ENCODE data around the gene MGAT3. TPM values are rescaled to one million over a fixed set of nuclear protein-coding genes. Genes with fewer than 3 reads are reported as not detected.
A peak's percentile ranks its signal among the peaks of the same experiment; 100 is the strongest.

Gene MGAT3
- polyA plus RNA-seq, 3 donors = 0.03 TPM; not detected in 2

DNA sequence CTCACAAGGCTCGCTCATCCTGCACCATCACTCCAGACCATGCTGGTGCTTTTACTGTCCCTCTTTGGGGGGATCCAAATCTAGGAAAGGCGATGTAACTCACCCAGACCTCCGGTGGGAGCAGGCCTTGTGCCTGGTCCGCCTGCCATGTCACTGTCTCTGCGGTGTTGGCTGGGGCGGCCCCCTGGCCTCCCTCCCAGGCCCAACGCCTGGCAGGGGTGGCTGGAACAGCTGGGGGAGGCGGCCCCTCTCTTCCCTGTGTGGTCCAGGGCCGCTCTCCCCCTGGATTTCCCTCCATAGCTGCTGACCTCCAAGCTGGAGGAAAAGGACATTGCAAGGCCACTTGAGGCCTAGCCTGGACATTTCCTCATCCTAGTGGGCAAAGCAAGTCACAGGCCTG is 11.1 kb upstream of the MGAT3 start:
- peaks cover 9% of the 10 kb centered on the region for H3K4me1 Mint-ChIP-seq
- Histone ChIP-seq H3K4me3 (replicated peaks in 1 of 3; ENCODE audit: low read depth in 2 of 3, low read length in 3 of 3) (no peak overlapping the region), H3K9me3 (replicated peaks in 1 of 2; ENCODE audit: control insufficient read depth in 1 of 2, insufficient read depth in 1 of 2, low read length in 2 of 2) (no peaks in the 10 kb centered on the region), H3K36me3 (replicated peaks in 1 of 2; ENCODE audit: control insufficient read depth in 1 of 2, insufficient read depth in 2 of 2, low read length in 2 of 2) (no peaks in the 10 kb centered on the region), H3K27ac (ENCODE audit: low read depth in 1 of 2, low read length in 2 of 2) (no peak overlapping the region), H4K20me1 (ENCODE audit: insufficient read depth, low read length) (no peaks in the 10 kb centered on the region), H3K27me3 (ENCODE audit: control insufficient read depth in 2 of 2, insufficient read depth in 2 of 2, low read length in 2 of 2) (peaks cover 0 to 21% of the 10 kb centered on the region in 2 donors), H2AFZ (ENCODE audit: insufficient read depth, low read depth, low read length, poor library complexity, severe bottlenecking) (no peak overlapping the region), H3K4me2 (replicated peaks; ENCODE audit: extremely low read depth, low read length, poor library complexity, severe bottlenecking) (no peak overlapping the region), H3K79me2 (ENCODE audit: insufficient read depth, low read length) (no peaks in the 10 kb centered on the region), H3K4me1 (ENCODE audit: control insufficient read depth in 1 of 2, insufficient read depth in 2 of 2, low read length in 2 of 2) (peaks cover 9 to 12% of the 10 kb centered on the region in 2 donors), H3K9ac (ENCODE audit: insufficient read depth, low read length, poor library complexity, severe bottlenecking) (no peak overlapping the region)
- WGBS (ENCODE audit: insufficient coverage) = 98% methylated on average over 8 of the region's 9 CpGs
- H3K36me3 Mint-ChIP-seq = peaks cover 0 to 3% of the 10 kb centered on the region in 2 donors
- H3K27me3 Mint-ChIP-seq (ENCODE audit: low read depth in 3 of 3) = peaks cover 17 to 22% (median 22%) of the 10 kb centered on the region in 3 donors
- peaks cover 0 to 8% (median 0%) of the 10 kb centered on the region in 7 donors for H3K9me3 Mint-ChIP-seq
- DNase-seq = no peak
- H3K4me3 Mint-ChIP-seq = no peak overlapping the region
- intact Hi-C loops (cut with micrococcal nuclease) = loop anchor here in 1 of 2 donors (10.0 kb wide), 1 partner anchor 51 kb away; the partner anchor contains the start of gene TAB1
- no peak for TF ChIP-seq CTCF (IDR thresholded peaks at IDR 0.05)
- H3K27ac Mint-ChIP-seq = no peak overlapping the region

DNA sequence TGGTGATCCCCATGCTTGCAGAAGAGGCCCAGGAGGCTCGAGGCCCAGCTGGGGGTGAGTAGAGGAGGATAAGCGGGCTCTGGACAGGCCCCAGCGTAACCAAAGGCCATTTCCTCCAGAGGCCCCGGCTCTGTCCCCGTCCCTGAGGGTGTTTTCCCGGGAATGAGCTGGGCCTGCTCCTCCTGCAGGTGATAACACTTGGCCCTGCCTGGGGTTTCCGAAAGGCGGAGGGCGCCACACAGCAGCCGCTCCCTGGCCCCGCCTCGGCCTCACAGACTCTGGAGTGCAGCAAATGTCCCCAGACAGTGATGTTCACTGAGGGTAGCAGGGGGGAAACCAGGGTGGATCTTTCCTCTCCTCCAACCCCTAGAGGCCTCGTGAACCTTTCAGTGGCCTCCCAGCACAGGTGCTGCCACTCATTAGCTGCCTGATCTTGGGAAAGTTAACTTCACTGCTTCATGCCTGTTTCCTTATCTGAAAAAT is 10.5 kb upstream of the MGAT3 start:
- no peaks in the 10 kb centered on the region for H3K9me3 ChIP-seq (replicated peaks in 1 of 2; ENCODE audit: control insufficient read depth in 1 of 2, insufficient read depth in 1 of 2, low read length in 2 of 2)
- no peak for TF ChIP-seq CTCF (IDR thresholded peaks at IDR 0.05)
- H3K27ac ChIP-seq (ENCODE audit: low read depth in 1 of 2, low read length in 2 of 2) = no peak overlapping the region
- intact Hi-C loops (cut with micrococcal nuclease) = loop anchor here in 1 of 2 donors (10.0 kb wide), 1 partner anchor 51 kb away; the partner anchor contains the start of gene TAB1
- no peaks in the 10 kb centered on the region for H3K79me2 ChIP-seq (ENCODE audit: insufficient read depth, low read length)
- H3K9ac ChIP-seq (ENCODE audit: insufficient read depth, low read length, poor library complexity, severe bottlenecking) = no peak overlapping the region
- peak overlapping the region in 1 of 2 donors; percentile 69 for H3K4me3 Mint-ChIP-seq
- peaks cover 0 to 21% of the 10 kb centered on the region in 2 donors for H3K27me3 ChIP-seq (ENCODE audit: control insufficient read depth in 2 of 2, insufficient read depth in 2 of 2, low read length in 2 of 2)
- H3K9me3 Mint-ChIP-seq = peaks cover 0 to 8% (median 0%) of the 10 kb centered on the region in 7 donors
- H3K4me1 Mint-ChIP-seq = peaks cover 9% of the 10 kb centered on the region
- H3K4me1 ChIP-seq (ENCODE audit: control insufficient read depth in 1 of 2, insufficient read depth in 2 of 2, low read length in 2 of 2) = peaks cover 9 to 12% of the 10 kb centered on the region in 2 donors
- DNase-seq = no peak
- H3K27ac Mint-ChIP-seq = peak overlapping the region in 1 of 7 donors; percentile 71
- no peaks in the 10 kb centered on the region for H4K20me1 ChIP-seq (ENCODE audit: insufficient read depth, low read length)
- no peak overlapping the region for H3K4me2 ChIP-seq (replicated peaks; ENCODE audit: extremely low read depth, low read length, poor library complexity, severe bottlenecking)
- peaks cover 0 to 3% of the 10 kb centered on the region in 2 donors for H3K36me3 Mint-ChIP-seq
- 74% methylated on average over 7 of the region's 13 CpGs for WGBS (ENCODE audit: insufficient coverage)
- H2AFZ ChIP-seq (ENCODE audit: insufficient read depth, low read depth, low read length, poor library complexity, severe bottlenecking) = peak overlapping the region; percentile 57
- no peaks in the 10 kb centered on the region for H3K36me3 ChIP-seq (replicated peaks in 1 of 2; ENCODE audit: control insufficient read depth in 1 of 2, insufficient read depth in 2 of 2, low read length in 2 of 2)
- no peak overlapping the region for H3K4me3 ChIP-seq (replicated peaks in 1 of 3; ENCODE audit: low read depth in 2 of 3, low read length in 3 of 3)
- peaks cover 17 to 22% (median 22%) of the 10 kb centered on the region in 3 donors for H3K27me3 Mint-ChIP-seq (ENCODE audit: low read depth in 3 of 3)
